ENCODE results near the gene WDR5.

DNA sequence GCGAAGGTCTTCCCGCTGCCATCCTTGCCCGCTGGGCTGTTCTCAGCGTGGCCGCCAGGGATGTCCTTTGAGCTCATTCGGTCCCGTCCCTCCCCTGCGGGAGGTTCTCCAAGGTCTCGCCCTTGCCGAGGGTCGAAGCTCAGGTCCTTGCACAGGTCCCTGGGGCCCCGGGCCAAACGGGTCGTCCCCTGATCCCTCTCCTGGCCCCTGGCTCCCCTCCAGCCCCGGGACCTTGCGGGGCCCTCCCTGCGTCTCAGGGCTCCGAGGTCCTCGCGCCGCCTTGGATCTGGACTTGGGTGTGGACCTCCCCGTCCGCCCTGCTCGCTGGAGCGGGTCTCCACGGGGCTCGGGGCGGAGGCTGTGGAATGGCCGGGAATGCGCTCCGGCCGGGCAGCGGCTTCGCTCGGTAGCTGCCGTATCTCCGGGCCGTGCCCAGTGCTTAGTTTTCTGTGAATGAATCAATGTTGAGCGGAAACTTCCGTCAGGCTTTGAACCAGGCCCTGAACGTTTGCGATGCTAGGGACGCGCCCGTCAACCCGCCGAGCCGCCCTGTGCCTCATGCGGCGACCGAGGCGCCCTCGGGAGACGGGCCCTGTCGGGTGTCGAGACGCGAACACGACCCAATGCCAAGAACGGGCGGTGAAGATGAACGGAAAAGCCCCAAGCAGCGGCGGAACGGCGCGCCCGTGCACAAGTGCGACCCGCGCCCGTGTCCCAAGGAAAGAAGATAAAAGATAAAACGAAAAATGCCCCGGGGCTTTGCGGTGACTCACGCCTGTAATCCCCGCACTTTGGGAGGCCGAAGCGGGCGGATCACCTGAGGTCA is 27.7 kb downstream of the WDR5 start:
- TF ChIP-seq, protein P1, sequence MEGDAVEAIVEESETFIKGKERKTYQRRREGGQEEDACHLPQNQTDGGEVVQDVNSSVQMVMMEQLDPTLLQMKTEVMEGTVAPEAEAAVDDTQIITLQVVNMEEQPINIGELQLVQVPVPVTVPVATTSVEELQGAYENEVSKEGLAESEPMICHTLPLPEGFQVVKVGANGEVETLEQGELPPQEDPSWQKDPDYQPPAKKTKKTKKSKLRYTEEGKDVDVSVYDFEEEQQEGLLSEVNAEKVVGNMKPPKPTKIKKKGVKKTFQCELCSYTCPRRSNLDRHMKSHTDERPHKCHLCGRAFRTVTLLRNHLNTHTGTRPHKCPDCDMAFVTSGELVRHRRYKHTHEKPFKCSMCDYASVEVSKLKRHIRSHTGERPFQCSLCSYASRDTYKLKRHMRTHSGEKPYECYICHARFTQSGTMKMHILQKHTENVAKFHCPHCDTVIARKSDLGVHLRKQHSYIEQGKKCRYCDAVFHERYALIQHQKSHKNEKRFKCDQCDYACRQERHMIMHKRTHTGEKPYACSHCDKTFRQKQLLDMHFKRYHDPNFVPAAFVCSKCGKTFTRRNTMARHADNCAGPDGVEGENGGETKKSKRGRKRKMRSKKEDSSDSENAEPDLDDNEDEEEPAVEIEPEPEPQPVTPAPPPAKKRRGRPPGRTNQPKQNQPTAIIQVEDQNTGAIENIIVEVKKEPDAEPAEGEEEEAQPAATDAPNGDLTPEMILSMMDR (IDR thresholded peaks at IDR 0.05): peak in 1 of 3 experiments; percentile 57
- TF ChIP-seq POLR2A (IDR thresholded peaks at IDR 0.05): no peak

Measured in vagina (tissue), 2 donors.